Measurements from ENCODE around the gene ACOT12. TPM values are rescaled to one million over a fixed set of nuclear protein-coding genes. Genes with fewer than 3 reads are reported as not detected.

Gene ACOT12
- total and polyA plus RNA-seq, 2 donors (not counting 3 experiments of a cell fraction or from before 2014, with no cell fraction given): not detected

DNA sequence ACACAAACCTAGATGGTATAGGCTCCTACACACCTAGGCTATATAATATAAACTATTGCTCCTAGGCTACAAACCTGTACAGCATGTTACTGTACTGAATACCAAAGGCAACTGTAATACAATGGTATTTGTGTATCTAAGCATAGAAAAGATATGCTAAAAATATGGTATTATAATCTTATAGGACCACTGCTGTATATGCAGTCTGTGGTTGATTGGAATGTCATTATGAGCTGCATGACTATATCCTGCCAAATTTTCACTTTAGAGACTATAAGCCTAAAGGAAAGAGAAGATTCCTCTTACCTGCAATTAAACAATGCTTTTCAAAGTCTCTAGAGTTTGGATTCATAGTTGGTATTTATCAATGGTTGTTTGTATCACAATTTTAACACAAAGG, 24.7 kb upstream of the ACOT12 start:
- no peak for TF ChIP-seq JUN (IDR thresholded peaks at IDR 0.05; ENCODE audit: borderline replicate concordance, insufficient read depth, insufficient read length, low read depth)
- FAIRE-seq (no peak), DNase-seq (ENCODE audit: low read depth, low spot score) (no peak)
- Histone ChIP-seq H3K27ac (ENCODE audit: insufficient read depth, low read depth, low read length) (no peak overlapping the region), H2AFZ (ENCODE audit: low read depth, low read length) (no peak overlapping the region), H3K79me2 (ENCODE audit: control insufficient read depth, insufficient read depth, low read length) (no peaks in the 10 kb centered on the region), H3K36me3 (ENCODE audit: control insufficient read depth in 2 of 2, extremely low read depth in 1 of 2, insufficient read depth in 2 of 2, low read length in 2 of 2) (no peaks in the 10 kb centered on the region), H3K4me3 (replicated peaks in 1 of 3; ENCODE audit: insufficient read depth in 1 of 3, low read depth in 1 of 3, low read length in 3 of 3) (no peak overlapping the region), H3K4me2 (ENCODE audit: insufficient read depth, low read length) (no peak overlapping the region), H3K9me1 (replicated peaks; ENCODE audit: control insufficient read depth, extremely low read depth, insufficient read depth, low read length) (no peaks in the 10 kb centered on the region), H3K27me3 (ENCODE audit: control insufficient read depth in 2 of 2, insufficient read depth in 2 of 2, low read length in 2 of 2) (no peaks in the 10 kb centered on the region), H3K9ac (replicated peaks; ENCODE audit: extremely low read depth, insufficient read depth, low read length) (no peak overlapping the region), H4K20me1 (replicated peaks; ENCODE audit: control insufficient read depth, extremely low read depth, insufficient read depth, low read length) (no peaks in the 10 kb centered on the region), H3K4me1 (ENCODE audit: control insufficient read depth, extremely low read depth, insufficient read depth, low read length) (peaks cover 14% of the 10 kb centered on the region), H3K9me3 (replicated peaks; ENCODE audit: control insufficient read depth, insufficient read depth, low read length) (no peaks in the 10 kb centered on the region)
- ChIA-PET POLR2A (no interaction called here), CTCF (no interaction called here)
- intact Hi-C loops (cut with micrococcal nuclease) (no loop called here), dilution Hi-C loops (cut with MboI; ENCODE audit: extremely low pct_ligation_motif_present, low sequenced_read_pairs) (no loop called here)
- BruUV-seq (replicated peaks): no TSS peak

DNA sequence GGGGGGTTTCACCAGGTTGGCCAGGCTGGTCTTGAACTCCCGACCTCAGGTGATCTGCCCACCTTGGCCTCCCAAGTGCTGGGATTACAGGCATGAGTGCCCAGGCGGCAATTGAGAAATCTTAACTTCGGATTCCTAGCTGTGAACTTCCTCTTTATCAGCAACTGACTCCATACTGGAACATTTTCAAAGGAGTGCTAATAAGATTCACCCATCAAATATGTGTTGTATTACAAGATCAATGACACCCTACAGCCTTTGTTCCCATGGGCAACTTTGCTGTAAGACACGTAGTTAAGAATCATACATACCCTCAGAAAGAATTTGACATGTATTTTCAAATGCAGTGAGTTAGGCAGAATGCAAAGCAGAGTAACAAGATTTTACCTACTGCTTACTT, 23.1 kb upstream of the ACOT12 start:
- ChIA-PET POLR2A (no interaction called here), CTCF (no interaction called here)
- H3K79me2 ChIP-seq (ENCODE audit: control insufficient read depth, insufficient read depth, low read length): no peaks in the 10 kb centered on the region
- no peak overlapping the region for H3K4me3 ChIP-seq (replicated peaks in 1 of 3; ENCODE audit: insufficient read depth in 1 of 3, low read depth in 1 of 3, low read length in 3 of 3)
- H3K4me1 ChIP-seq (ENCODE audit: control insufficient read depth, extremely low read depth, insufficient read depth, low read length): peaks cover 14% of the 10 kb centered on the region
- FAIRE-seq: no peak
- H3K9ac ChIP-seq (replicated peaks; ENCODE audit: extremely low read depth, insufficient read depth, low read length): no peak overlapping the region
- TF ChIP-seq POLR2A (IDR thresholded peaks at IDR 0.05; ENCODE audit: low read depth, low read length): no peak
- no peak for TF ChIP-seq FOS (IDR thresholded peaks at IDR 0.05; ENCODE audit: borderline replicate concordance, insufficient read depth, low read length)
- TF ChIP-seq MYC (IDR thresholded peaks at IDR 0.05; ENCODE audit: low read depth, low read length): no peak
- no peak for TF ChIP-seq JUN (IDR thresholded peaks at IDR 0.05; ENCODE audit: borderline replicate concordance, insufficient read depth, insufficient read length, low read depth)
- no peak for TF ChIP-seq EZH2 (IDR thresholded peaks at IDR 0.05; ENCODE audit: borderline replicate concordance, low read depth, low read length, severe bottlenecking)
- TF ChIP-seq, protein P1, sequence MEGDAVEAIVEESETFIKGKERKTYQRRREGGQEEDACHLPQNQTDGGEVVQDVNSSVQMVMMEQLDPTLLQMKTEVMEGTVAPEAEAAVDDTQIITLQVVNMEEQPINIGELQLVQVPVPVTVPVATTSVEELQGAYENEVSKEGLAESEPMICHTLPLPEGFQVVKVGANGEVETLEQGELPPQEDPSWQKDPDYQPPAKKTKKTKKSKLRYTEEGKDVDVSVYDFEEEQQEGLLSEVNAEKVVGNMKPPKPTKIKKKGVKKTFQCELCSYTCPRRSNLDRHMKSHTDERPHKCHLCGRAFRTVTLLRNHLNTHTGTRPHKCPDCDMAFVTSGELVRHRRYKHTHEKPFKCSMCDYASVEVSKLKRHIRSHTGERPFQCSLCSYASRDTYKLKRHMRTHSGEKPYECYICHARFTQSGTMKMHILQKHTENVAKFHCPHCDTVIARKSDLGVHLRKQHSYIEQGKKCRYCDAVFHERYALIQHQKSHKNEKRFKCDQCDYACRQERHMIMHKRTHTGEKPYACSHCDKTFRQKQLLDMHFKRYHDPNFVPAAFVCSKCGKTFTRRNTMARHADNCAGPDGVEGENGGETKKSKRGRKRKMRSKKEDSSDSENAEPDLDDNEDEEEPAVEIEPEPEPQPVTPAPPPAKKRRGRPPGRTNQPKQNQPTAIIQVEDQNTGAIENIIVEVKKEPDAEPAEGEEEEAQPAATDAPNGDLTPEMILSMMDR (IDR thresholded peaks at IDR 0.05; ENCODE audit: extremely low read depth in 1 of 2, insufficient read depth in 1 of 2, low read depth in 1 of 2, low read length in 2 of 2): no peak
- no peak for TF ChIP-seq POLR2AphosphoS5 (IDR thresholded peaks at IDR 0.05; ENCODE audit: insufficient read depth, low read depth, low read length)
- no peak for TF ChIP-seq GATA2 (IDR thresholded peaks at IDR 0.05; ENCODE audit: insufficient read depth, insufficient read length, low read depth, low read length)
- TF ChIP-seq, protein P2, sequence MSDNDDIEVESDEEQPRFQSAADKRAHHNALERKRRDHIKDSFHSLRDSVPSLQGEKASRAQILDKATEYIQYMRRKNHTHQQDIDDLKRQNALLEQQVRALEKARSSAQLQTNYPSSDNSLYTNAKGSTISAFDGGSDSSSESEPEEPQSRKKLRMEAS (IDR thresholded peaks at IDR 0.05; ENCODE audit: insufficient read depth, insufficient read length): no peak
- no peaks in the 10 kb centered on the region for H3K36me3 ChIP-seq (ENCODE audit: control insufficient read depth in 2 of 2, extremely low read depth in 1 of 2, insufficient read depth in 2 of 2, low read length in 2 of 2)
- dilution Hi-C loops (cut with MboI; ENCODE audit: extremely low pct_ligation_motif_present, low sequenced_read_pairs): no loop called here
- H3K4me2 ChIP-seq (ENCODE audit: insufficient read depth, low read length): no peak overlapping the region
- H2AFZ ChIP-seq (ENCODE audit: low read depth, low read length): no peak overlapping the region
- no peaks in the 10 kb centered on the region for H3K27me3 ChIP-seq (ENCODE audit: control insufficient read depth in 2 of 2, insufficient read depth in 2 of 2, low read length in 2 of 2)
- BruUV-seq (replicated peaks): no TSS peak
- intact Hi-C loops (cut with micrococcal nuclease): no loop called here
- H3K27ac ChIP-seq (ENCODE audit: insufficient read depth, low read depth, low read length): no peak overlapping the region
- H4K20me1 ChIP-seq (replicated peaks; ENCODE audit: control insufficient read depth, extremely low read depth, insufficient read depth, low read length): no peaks in the 10 kb centered on the region
- H3K9me1 ChIP-seq (replicated peaks; ENCODE audit: control insufficient read depth, extremely low read depth, insufficient read depth, low read length): no peaks in the 10 kb centered on the region
- DNase-seq (ENCODE audit: low read depth, low spot score): no peak
- H3K9me3 ChIP-seq (replicated peaks; ENCODE audit: control insufficient read depth, insufficient read depth, low read length): no peaks in the 10 kb centered on the region
